Panc1 (cell line): ENCODE measurements around the gene KCTD15. TPM values are rescaled to one million over a fixed set of nuclear protein-coding genes. Genes with fewer than 3 reads are reported as not detected.

Source experiments
- ATAC-seq: fragments of 200-7000 bp; cut with Tn5 transposase; 2 replicates; pipeline ENCODE4 v1.9.1; 2020; ENCODE audit warnings: mild to moderate bottlenecking, moderate library complexity
- BruUV-seq: library from RNA; stranded (reverse); fragments of 400-500 nt; replicated peaks from 2 replicates; lab custom pipeline; 2021; lab: Mats Ljungman, UMichigan
- CTCF ChIA-PET: fragments of 300-600 bp; sonication (Branson Sonifier 250); formaldehyde crosslinking; loops from one replicate; lab custom pipeline; 2022; ENCODE audit warnings: antibody characterized with exemption; lab: Charles Lee
- POLR2A ChIA-PET: fragments of 300-600 bp; sonication (Branson Sonifier 250); formaldehyde crosslinking; loops from one replicate; lab custom pipeline; 2022; ENCODE audit warnings: antibody characterized with exemption; lab: Charles Lee
- DNase-seq: peaks from one replicate; pipeline ENCODE4 v3.0.0-alpha.2; 2010; ENCODE audit warnings: low read depth, low spot score
- H3K27ac ChIP-seq: 2 replicates; pipeline ENCODE4 v1.5.1; 2011; ENCODE audit warnings: mild to moderate bottlenecking, low read length, inconsistent platforms
- H3K27me3 ChIP-seq: fragments of 200-500 bp; sonication (Bioruptor generic); 2 replicates; pipeline ENCODE4 v1.6.0; 2014; ENCODE audit warnings: low read length, inconsistent platforms; ENCODE audit not compliant: control insufficient read depth, insufficient read depth
- H3K36me3 ChIP-seq: fragments of 200-500 bp; sonication (Bioruptor generic); 2 replicates; pipeline ENCODE4 v1.5.1; 2014; ENCODE audit warnings: inconsistent platforms, mild to moderate bottlenecking, low read length, moderate library complexity; ENCODE audit not compliant: control insufficient read depth, insufficient read depth
- H3K4me1 ChIP-seq: 2 replicates; pipeline ENCODE4 v1.5.1; 2011; ENCODE audit warnings: inconsistent platforms, mild to moderate bottlenecking, low read length, moderate library complexity; ENCODE audit not compliant: control insufficient read depth, insufficient read depth
- H3K4me3 ChIP-seq, 2 experiments: 2 replicates each; pipeline ENCODE4 v1.5.1; 2011 to 2012; ENCODE audit warnings: low read depth in 2 of 2, low read length in 2 of 2, mild to moderate bottlenecking in 2 of 2, inconsistent platforms in 1 of 2, moderate library complexity in 1 of 2
- H3K9me3 ChIP-seq: fragments of 200-500 bp; sonication (Bioruptor generic); 2 replicates; pipeline ENCODE4 v1.5.1; 2014; ENCODE audit warnings: low read depth, mild to moderate bottlenecking, inconsistent platforms, low read length, moderate library complexity; ENCODE audit not compliant: control insufficient read depth, insufficient read depth
- POLR2AphosphoS5 ChIP-seq: IDR thresholded peaks from 2 replicates; pipeline ENCODE4 v1.6.1; 2012; ENCODE audit warnings: mild to moderate bottlenecking, low read depth, low read length, moderate library complexity
- SIN3A ChIP-seq: IDR thresholded peaks from 2 replicates; pipeline ENCODE4 v1.6.1; 2012; ENCODE audit warnings: low read depth, mild to moderate bottlenecking, low read length, moderate library complexity, borderline replicate concordance; ENCODE audit not compliant: insufficient read depth
- TCF7L2 ChIP-seq: IDR thresholded peaks from 2 replicates; pipeline ENCODE4 v1.6.1; 2011; ENCODE audit warnings: mild to moderate bottlenecking, low read depth, low read length, inconsistent platforms
- in situ Hi-C: cut with HindIII; loops from 2 replicates; pipeline ENCODE4 v1.10.0; 2016; ENCODE audit warnings: low sequenced_read_pairs, low pct_unique_long_range_greater_than_20kb
- intact Hi-C: fragments of 100-400 bp; cut with micrococcal nuclease; formaldehyde crosslinking; loops from one replicate; pipeline ENCODE4 v1.10.0; 2022; ENCODE audit not compliant: unreplicated experiment
- total RNA-seq: library from RNA; stranded (reverse); gene quantifications from one replicate; pipeline ENCODE4 v1.2.1, GENCODE V29; 2021; ENCODE audit not compliant: unreplicated experiment
- TF ChIP-seq, protein P1 (sequence below), 2 experiments: IDR thresholded peaks; 2 replicates each; pipeline ENCODE4 v1.6.1; 2011 to 2012; ENCODE audit warnings: low read depth in 2 of 2, control low read depth in 1 of 2, low read length in 1 of 2, mild to moderate bottlenecking in 1 of 2, moderate library complexity in 1 of 2; ENCODE audit not compliant: insufficient read depth in 1 of 2
- TF ChIP-seq, protein P2 (sequence below): fragments of 450-650 bp; IDR thresholded peaks from 2 replicates; pipeline ENCODE4 v1.5.1; 2017; ENCODE audit warnings: mild to moderate bottlenecking

The KCTD15 gene
- total RNA-seq, 1 experiment from 2014 or later: 27.8 TPM

DNA sequence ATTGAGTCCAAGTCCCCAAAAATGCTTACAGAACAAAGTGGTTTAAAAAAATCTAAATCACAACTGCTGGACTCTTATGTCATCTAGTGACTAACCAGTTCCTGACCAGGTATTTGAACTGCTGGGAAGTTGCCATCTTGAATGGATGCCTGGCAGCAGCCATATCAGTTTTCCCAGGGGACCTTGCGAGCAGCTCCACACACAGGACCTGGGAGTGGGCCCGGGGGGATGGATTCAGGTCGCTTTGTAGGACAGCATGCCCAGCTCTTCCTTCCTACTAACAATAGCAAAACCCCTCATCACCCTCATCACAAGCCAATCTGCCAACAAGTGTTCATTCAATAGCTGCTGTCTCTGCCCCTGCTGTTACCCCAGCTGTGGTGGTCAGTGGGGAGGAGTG, 65.3 kb downstream of the KCTD15 start:
- Histone ChIP-seq H3K36me3 (no peaks in the 10 kb centered on the region), H3K27me3 (peaks cover 3% of the 10 kb centered on the region; the same call in 1 of the 2 replicates), H3K4me3 (no peak overlapping the region), H3K27ac (no peak overlapping the region), H3K9me3 (no peaks in the 10 kb centered on the region), H3K4me1 (no peaks in the 10 kb centered on the region)
- DNase-seq (no peak), ATAC-seq (no peak)
- in situ Hi-C loops (no loop called here), intact Hi-C loops (no loop called here)
- TF ChIP-seq SIN3A (no peak), TCF7L2 (no peak), POLR2AphosphoS5 (no peak)
- TF ChIP-seq, protein P1, sequence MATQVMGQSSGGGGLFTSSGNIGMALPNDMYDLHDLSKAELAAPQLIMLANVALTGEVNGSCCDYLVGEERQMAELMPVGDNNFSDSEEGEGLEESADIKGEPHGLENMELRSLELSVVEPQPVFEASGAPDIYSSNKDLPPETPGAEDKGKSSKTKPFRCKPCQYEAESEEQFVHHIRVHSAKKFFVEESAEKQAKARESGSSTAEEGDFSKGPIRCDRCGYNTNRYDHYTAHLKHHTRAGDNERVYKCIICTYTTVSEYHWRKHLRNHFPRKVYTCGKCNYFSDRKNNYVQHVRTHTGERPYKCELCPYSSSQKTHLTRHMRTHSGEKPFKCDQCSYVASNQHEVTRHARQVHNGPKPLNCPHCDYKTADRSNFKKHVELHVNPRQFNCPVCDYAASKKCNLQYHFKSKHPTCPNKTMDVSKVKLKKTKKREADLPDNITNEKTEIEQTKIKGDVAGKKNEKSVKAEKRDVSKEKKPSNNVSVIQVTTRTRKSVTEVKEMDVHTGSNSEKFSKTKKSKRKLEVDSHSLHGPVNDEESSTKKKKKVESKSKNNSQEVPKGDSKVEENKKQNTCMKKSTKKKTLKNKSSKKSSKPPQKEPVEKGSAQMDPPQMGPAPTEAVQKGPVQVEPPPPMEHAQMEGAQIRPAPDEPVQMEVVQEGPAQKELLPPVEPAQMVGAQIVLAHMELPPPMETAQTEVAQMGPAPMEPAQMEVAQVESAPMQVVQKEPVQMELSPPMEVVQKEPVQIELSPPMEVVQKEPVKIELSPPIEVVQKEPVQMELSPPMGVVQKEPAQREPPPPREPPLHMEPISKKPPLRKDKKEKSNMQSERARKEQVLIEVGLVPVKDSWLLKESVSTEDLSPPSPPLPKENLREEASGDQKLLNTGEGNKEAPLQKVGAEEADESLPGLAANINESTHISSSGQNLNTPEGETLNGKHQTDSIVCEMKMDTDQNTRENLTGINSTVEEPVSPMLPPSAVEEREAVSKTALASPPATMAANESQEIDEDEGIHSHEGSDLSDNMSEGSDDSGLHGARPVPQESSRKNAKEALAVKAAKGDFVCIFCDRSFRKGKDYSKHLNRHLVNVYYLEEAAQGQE (IDR thresholded peaks at IDR 0.05; ENCODE audit: insufficient read depth in 1 of 2, low read depth in 2 of 2, low read length in 1 of 2): no peak
- TF ChIP-seq, protein P2, sequence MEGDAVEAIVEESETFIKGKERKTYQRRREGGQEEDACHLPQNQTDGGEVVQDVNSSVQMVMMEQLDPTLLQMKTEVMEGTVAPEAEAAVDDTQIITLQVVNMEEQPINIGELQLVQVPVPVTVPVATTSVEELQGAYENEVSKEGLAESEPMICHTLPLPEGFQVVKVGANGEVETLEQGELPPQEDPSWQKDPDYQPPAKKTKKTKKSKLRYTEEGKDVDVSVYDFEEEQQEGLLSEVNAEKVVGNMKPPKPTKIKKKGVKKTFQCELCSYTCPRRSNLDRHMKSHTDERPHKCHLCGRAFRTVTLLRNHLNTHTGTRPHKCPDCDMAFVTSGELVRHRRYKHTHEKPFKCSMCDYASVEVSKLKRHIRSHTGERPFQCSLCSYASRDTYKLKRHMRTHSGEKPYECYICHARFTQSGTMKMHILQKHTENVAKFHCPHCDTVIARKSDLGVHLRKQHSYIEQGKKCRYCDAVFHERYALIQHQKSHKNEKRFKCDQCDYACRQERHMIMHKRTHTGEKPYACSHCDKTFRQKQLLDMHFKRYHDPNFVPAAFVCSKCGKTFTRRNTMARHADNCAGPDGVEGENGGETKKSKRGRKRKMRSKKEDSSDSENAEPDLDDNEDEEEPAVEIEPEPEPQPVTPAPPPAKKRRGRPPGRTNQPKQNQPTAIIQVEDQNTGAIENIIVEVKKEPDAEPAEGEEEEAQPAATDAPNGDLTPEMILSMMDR: no peak
- ChIA-PET POLR2A (interaction anchor here (0.6 kb wide), 1 partner anchor 81 kb away, joined by 3 read pairs; no protein-coding TSS in a partner anchor), CTCF (no interaction called here)
- no TSS peak for BruUV-seq

DNA sequence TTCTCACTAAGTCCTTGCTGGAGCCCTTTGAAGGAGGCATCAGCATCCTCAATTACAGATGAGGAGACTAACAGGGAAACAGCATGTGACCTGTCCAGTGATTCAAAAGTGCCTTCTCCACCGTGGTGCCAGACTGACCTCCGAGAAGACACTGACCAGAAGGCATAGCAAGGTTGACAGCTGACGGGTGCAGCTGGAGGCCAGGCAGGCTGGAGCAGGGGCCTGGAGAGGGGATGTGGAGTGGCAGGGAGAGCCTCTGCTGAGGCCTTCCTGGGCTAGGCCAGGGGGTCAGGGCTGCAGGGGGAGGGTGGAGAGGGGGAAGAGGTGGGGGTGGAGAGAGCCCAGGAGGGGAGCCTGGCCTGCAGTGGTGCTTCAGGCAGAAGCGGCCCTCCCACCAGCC, 66.3 kb downstream of the KCTD15 start:
- no peak overlapping the region for H3K4me3 ChIP-seq
- no peaks in the 10 kb centered on the region for H3K9me3 ChIP-seq
- H3K27me3 ChIP-seq: peaks cover 3% of the 10 kb centered on the region; the same call in 1 of the 2 replicates
- ChIA-PET CTCF (no interaction called here), POLR2A (no interaction called here)
- in situ Hi-C loops (no loop called here), intact Hi-C loops (no loop called here)
- BruUV-seq: no TSS peak
- H3K36me3 ChIP-seq: no peaks in the 10 kb centered on the region
- no peak overlapping the region for H3K27ac ChIP-seq
- TF ChIP-seq POLR2AphosphoS5 (no peak), TCF7L2 (no peak), SIN3A (no peak)
- TF ChIP-seq, protein P1 (IDR thresholded peaks at IDR 0.05; ENCODE audit: insufficient read depth in 1 of 2, low read depth in 2 of 2, low read length in 1 of 2): no peak
- TF ChIP-seq, protein P2: no peak
- DNase-seq: no peak
- no peaks in the 10 kb centered on the region for H3K4me1 ChIP-seq
- ATAC-seq: no peak
